ENCODE results near the gene CCDC73.

DNA sequence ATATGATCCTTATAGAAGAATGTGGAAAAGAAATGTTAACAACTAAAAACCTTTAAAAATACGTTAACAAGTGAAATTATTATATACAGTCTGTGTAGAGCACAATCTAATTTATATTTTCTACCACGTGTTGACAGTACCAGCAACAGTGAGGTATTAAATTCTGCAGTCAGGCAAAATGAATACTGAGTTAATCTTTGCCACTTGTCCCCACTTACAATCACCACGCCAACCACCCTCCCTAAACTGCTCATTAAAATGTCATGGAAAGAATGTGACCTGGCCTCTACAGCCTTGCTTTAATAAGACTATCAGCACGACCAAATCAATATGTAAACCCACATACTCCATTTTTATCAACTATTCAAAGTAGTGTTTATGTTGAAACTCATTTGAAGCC is 239.4 kb downstream of the CCDC73 start:
- TF ChIP-seq POLR2A (IDR thresholded peaks at IDR 0.05; ENCODE audit: low read depth, low read length) (no peak), RFX5 (IDR thresholded peaks at IDR 0.05; ENCODE audit: low read depth, low read length) (no peak), MXI1 (IDR thresholded peaks at IDR 0.05; ENCODE audit: borderline replicate concordance, low read depth, low read length) (no peak)
- TF ChIP-seq, protein P1, sequence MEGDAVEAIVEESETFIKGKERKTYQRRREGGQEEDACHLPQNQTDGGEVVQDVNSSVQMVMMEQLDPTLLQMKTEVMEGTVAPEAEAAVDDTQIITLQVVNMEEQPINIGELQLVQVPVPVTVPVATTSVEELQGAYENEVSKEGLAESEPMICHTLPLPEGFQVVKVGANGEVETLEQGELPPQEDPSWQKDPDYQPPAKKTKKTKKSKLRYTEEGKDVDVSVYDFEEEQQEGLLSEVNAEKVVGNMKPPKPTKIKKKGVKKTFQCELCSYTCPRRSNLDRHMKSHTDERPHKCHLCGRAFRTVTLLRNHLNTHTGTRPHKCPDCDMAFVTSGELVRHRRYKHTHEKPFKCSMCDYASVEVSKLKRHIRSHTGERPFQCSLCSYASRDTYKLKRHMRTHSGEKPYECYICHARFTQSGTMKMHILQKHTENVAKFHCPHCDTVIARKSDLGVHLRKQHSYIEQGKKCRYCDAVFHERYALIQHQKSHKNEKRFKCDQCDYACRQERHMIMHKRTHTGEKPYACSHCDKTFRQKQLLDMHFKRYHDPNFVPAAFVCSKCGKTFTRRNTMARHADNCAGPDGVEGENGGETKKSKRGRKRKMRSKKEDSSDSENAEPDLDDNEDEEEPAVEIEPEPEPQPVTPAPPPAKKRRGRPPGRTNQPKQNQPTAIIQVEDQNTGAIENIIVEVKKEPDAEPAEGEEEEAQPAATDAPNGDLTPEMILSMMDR (conservative IDR thresholded peaks at IDR 0.05; ENCODE audit: low read depth, low read length): no peak
